GM12872 (cell line): Measurements from ENCODE around the gene TUBGCP3.

ENCODE experiments used
- TF ChIP-seq, protein P1 (sequence below): IDR thresholded peaks from 3 replicates; pipeline ENCODE4 v1.5.1; 2011; ENCODE audit warnings: low read depth, mild to moderate bottlenecking, low read length, moderate library complexity; ENCODE audit not compliant: insufficient read depth

The TUBGCP3 gene

DNA sequence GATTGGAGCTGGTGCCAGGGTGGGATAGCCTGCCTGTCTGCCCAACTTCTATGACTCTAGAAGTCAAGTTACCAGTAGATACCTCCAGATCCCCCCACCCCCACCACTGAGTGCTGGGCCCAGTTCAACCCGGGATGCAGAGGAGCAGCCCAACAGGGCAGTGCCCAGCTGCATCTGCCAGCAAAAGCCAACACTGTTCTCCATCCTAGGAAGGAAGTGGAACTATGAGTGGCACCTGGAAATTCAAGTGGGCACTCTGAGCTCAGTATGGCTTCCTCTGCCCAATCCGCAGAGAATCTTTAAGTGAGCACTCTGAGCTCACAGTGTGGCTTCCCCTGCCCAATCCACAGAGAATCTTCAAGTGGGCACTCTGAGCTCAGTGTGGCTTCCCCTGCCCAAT lies 14.2 kb downstream of the TUBGCP3 start:
- TF ChIP-seq, protein P1, sequence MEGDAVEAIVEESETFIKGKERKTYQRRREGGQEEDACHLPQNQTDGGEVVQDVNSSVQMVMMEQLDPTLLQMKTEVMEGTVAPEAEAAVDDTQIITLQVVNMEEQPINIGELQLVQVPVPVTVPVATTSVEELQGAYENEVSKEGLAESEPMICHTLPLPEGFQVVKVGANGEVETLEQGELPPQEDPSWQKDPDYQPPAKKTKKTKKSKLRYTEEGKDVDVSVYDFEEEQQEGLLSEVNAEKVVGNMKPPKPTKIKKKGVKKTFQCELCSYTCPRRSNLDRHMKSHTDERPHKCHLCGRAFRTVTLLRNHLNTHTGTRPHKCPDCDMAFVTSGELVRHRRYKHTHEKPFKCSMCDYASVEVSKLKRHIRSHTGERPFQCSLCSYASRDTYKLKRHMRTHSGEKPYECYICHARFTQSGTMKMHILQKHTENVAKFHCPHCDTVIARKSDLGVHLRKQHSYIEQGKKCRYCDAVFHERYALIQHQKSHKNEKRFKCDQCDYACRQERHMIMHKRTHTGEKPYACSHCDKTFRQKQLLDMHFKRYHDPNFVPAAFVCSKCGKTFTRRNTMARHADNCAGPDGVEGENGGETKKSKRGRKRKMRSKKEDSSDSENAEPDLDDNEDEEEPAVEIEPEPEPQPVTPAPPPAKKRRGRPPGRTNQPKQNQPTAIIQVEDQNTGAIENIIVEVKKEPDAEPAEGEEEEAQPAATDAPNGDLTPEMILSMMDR = no peak

DNA sequence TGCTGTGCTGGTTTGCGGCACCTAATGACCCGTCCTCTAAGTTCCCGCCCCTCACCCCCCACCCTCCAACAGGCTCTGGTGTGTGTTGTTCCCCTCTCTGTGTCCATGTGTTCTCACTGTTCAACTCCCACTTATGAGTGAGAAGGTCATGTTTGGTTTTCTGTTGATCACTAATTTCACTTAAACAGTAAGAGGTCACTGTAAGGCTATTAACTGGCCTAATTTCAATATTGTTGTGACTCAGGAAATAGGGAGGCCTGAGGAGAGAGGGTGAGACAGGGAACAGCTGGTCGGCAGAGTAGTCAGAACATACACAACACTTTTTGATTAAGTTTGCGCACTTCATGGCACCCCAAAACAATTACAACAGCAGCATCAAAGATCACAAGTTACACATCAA lies 15.6 kb downstream of the TUBGCP3 start:
- TF ChIP-seq, protein P1 = no peak

DNA sequence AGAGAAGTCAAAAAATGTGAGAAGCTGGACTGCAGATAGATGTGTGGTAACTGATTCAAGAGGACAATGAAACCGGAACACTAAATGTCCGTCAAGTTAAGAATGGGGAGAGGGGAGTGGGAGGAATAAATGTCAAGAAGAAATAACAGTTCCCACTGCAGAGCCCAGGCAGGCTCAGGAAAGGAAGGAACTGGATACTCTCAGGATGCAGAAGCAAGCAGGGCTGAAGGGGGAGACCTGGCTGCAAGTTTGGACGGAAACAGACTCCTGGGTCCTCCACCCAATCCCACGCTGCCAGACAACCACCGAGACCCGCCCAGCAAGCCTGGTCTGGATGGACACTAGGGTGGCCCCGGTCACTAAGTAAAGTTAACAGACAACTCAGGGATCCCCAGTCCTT lies 18.1 kb downstream of the TUBGCP3 start:
- TF ChIP-seq, protein P1 = no peak

DNA sequence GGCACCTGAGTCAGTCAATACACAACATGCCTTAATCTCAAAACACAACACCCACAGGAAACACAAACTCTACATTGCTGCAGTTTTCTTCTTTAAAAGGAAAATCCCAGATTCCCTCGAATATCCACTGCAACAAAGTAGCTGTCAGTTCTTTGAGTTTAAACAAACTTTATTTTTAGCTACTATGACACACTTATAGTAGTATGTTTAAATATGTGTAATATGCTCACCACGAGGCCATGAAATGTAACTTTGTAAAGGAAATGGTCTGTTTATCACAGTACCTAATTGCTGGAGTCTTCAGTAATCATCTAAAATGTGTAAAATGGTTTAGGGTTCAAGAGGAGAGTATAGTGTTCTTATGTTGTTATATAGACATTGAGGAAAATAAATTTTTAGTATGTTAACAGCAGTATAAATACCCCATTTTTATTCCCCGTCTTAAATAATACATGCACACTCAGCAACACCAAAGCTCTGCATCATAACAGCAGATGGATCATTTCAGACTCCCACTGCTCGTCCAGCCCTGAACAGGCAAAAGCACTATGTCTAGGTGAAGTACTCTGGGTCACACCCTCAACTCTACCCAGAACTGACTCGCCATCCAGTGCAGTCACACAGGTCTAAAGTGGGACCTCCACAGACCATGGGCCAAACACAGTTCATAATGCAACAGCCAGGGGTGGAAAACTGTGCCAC lies 20.6 kb downstream of the TUBGCP3 start:
- TF ChIP-seq, protein P1 = no peak

DNA sequence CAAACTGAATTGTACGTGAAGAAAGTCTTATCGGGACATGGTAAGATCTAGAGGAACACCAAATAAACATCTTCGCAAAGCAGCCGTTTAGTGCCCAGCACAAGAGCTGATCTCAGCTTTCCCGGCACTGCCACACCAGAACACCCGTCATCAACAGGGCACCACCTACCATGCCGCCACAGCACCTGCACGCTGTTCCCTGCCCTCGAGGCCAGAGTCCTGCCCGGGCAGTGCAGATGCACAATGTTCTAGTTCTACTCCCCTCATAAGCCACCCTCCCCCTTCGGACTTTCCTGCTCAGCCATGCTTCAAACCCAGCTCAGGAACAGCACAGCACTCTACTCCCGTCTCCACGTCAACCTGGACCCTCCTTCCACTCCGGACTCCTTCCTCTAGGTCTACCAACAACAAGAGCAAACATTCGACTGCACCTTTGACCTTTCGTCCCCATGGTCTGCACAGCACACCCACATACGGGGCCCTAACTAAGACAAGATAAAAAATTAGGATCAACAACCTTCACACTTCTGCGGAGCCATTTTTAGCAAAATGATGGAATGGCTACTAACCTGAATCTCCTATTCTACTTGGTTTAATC lies 25.1 kb downstream of the TUBGCP3 start:
- TF ChIP-seq, protein P1 = no peak

DNA sequence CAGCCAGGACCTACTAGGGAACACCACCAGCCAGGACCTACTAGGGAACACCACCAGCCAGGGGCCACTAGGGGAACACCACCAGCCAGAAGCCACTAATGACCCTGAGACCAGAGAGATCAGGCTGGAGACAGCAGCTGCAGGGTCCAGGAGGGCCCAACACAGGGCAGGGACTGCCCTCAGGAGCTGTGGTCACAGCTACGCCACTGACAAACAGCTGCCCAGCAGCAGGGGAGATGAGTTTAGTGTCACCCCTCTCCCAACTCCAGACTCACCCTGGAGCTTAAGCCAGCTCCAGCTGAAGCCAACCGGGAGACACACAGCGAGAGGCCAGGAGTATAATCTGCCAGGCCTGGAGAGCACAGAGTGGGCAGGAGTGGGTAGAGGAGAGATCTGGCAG lies 25.7 kb downstream of the TUBGCP3 start:
- TF ChIP-seq, protein P1 = no peak

DNA sequence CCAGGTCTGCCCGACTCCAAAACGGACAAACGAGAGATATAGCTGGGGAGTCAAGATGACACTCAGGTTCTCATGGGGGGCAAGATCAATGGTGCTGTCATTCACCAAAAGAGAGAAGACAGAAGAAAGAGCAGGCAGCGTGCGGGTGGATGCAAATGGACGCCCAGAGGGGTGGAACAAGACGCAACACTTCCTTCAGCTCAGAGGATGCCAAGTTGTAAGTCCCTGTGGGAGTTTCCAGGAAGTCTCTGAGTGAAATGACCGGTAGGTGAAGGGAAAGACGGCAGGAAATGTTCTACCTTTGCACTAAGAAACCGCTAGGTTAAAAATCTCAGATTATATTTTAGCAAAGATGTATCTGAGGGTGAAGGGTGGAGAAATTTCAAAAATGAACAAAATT lies 26.5 kb downstream of the TUBGCP3 start:
- TF ChIP-seq, protein P1 = no peak
